H1 (cell line): Measurements from ENCODE around the gene CHRM1. TPM values are rescaled to one million over a fixed set of nuclear protein-coding genes. Genes with fewer than 3 reads are reported as not detected.
"Not testable (repeated sequence)": the region's sequence is repeated elsewhere in the genome, so short reads cannot be mapped to it uniquely, and the experiment has no call there.

Experiments
- CTCF ChIA-PET: fragments of 300-600 bp; sonication (Branson Sonifier 250); formaldehyde crosslinking; loops from one replicate; lab custom pipeline; 2021; ENCODE audit not compliant: partially characterized antibody; lab: Charles Lee
- POLR2A ChIA-PET: fragments of 300-600 bp; sonication (Branson Sonifier 250); formaldehyde crosslinking; loops from one replicate; lab custom pipeline; 2021; ENCODE audit warnings: inconsistent platforms; ENCODE audit not compliant: partially characterized antibody; lab: Charles Lee
- DNase-seq, 2 experiments: peaks; one replicate each; pipeline versions ENCODE4 v3.0.0 to v3.0.0-alpha.2; 2010 to 2022; ENCODE audit warnings: low spot score in 2 of 2, low read depth in 1 of 2, mixed read lengths in 1 of 2
- FAIRE-seq: peaks from 2 replicates; lab custom pipeline; 2011; peaks lifted over from hg19 to GRCh38; lab: Jason Lieb, UNC
- H2AFZ ChIP-seq: 2 replicates; pipeline ENCODE4 v1.8.1; 2012; ENCODE audit warnings: low read length, inconsistent platforms
- H2AK5ac ChIP-seq: 2 replicates; pipeline ENCODE4 v1.6.1; 2013; ENCODE audit warnings: low read depth, low read length
- H2BK120ac ChIP-seq: replicated peaks from 2 replicates; pipeline ENCODE3; 2013; ENCODE audit warnings: low read depth, low read length, inconsistent platforms
- H2BK12ac ChIP-seq: 2 replicates; pipeline ENCODE4 v1.6.1; 2013; ENCODE audit warnings: low read depth, low read length
- H2BK15ac ChIP-seq: 2 replicates; pipeline ENCODE4 v1.6.1; 2013; ENCODE audit warnings: low read length
- H2BK20ac ChIP-seq: 2 replicates; pipeline ENCODE4 v1.6.1; 2013; ENCODE audit warnings: low read length
- H2BK5ac ChIP-seq: 2 replicates; pipeline ENCODE4 v1.6.1; 2013; ENCODE audit warnings: low read depth, low read length
- H3K14ac ChIP-seq: 2 replicates; pipeline ENCODE4 v1.6.1; 2013; ENCODE audit warnings: inconsistent platforms; ENCODE audit not compliant: insufficient read length
- H3K18ac ChIP-seq: 2 replicates; pipeline ENCODE4 v1.6.1; 2013; ENCODE audit warnings: low read length; ENCODE audit errors: extremely low read depth
- H3K23ac ChIP-seq: 2 replicates; pipeline ENCODE4 v1.6.1; 2013; ENCODE audit warnings: inconsistent platforms; ENCODE audit not compliant: insufficient read length
- H3K23me2 ChIP-seq: 2 replicates; pipeline ENCODE4 v1.6.1; 2013; ENCODE audit warnings: low read depth, low read length
- H3K27ac ChIP-seq: 2 replicates; pipeline ENCODE4 v1.6.1; 2011; ENCODE audit warnings: low read depth, low read length, inconsistent platforms
- H3K27me3 ChIP-seq, 4 experiments: replicated peaks in 1 of 4; 1 replicate in 1 of 4; 2 replicates in 3 of 4; pipeline versions ENCODE4 v1.6.1 to v1.8.1; 2011 to 2013; ENCODE audit warnings: low read length in 3 of 4, mild to moderate bottlenecking in 3 of 4, inconsistent platforms in 2 of 4, mixed read lengths in 2 of 4, moderate library complexity in 1 of 4; ENCODE audit not compliant: control insufficient read depth in 3 of 4, insufficient read depth in 3 of 4; ENCODE audit errors: extremely low read depth in 1 of 4
- H3K36me3 ChIP-seq, 4 experiments: 2 replicates each; pipeline versions ENCODE4 v1.6.1 to v1.8.1; 2011 to 2013; ENCODE audit warnings: mild to moderate bottlenecking in 4 of 4, low read length in 3 of 4, moderate library complexity in 2 of 4, control low read depth in 1 of 4, inconsistent platforms in 1 of 4; ENCODE audit not compliant: insufficient read depth in 4 of 4, control insufficient read depth in 2 of 4
- H3K4ac ChIP-seq: replicated peaks from 2 replicates; pipeline ENCODE3; 2013; ENCODE audit warnings: low read length, low read depth, mixed read lengths, inconsistent platforms; ENCODE audit not compliant: insufficient read length
- H3K4me1 ChIP-seq, 4 experiments: replicated peaks in 1 of 4; 1 replicate in 1 of 4; 2 replicates in 3 of 4; pipeline versions ENCODE4 v1.6.1 to v1.8.1; 2011 to 2013; ENCODE audit warnings: low read length in 3 of 4, inconsistent platforms in 2 of 4, mixed read lengths in 1 of 4; ENCODE audit not compliant: insufficient read depth in 4 of 4, control insufficient read depth in 3 of 4
- H3K4me2 ChIP-seq, 2 experiments: 2 replicates each; pipeline versions ENCODE4 v1.6.1 to v1.8.1; 2011 to 2013; ENCODE audit warnings: low read depth in 2 of 2, low read length in 2 of 2, control low read depth in 1 of 2, inconsistent platforms in 1 of 2, mild to moderate bottlenecking in 1 of 2; ENCODE audit not compliant: insufficient read depth in 1 of 2
- H3K4me3 ChIP-seq, 4 experiments: fragments of 200-600, 300-600 bp in 1 of 4; sonication (generic), shearing (Covaris generic), sonication (Bioruptor Twin) in 1 of 4; 2 replicates each; pipeline versions ENCODE4 v1.5.1 to v1.8.1; 2011 to 2016; ENCODE audit warnings: low read length in 4 of 4, low read depth in 3 of 4, control low read depth in 2 of 4, inconsistent platforms in 2 of 4, mild to moderate bottlenecking in 2 of 4, mixed read lengths in 1 of 4, moderate library complexity in 1 of 4; ENCODE audit not compliant: insufficient read depth in 2 of 4; ENCODE audit errors: extremely low read depth in 1 of 4
- H3K56ac ChIP-seq: replicated peaks from 2 replicates; pipeline ENCODE3; 2013; ENCODE audit warnings: low read depth, mild to moderate bottlenecking, mixed read lengths, low read length, inconsistent platforms; ENCODE audit not compliant: insufficient read length
- H3K79me1 ChIP-seq: 2 replicates; pipeline ENCODE4 v1.6.1; 2013; ENCODE audit warnings: low read depth, low read length, control low read depth
- H3K79me2 ChIP-seq, 2 experiments: 2 replicates each; pipeline versions ENCODE4 v1.6.1 to v1.8.1; 2012 to 2013; ENCODE audit warnings: low read length in 2 of 2, mild to moderate bottlenecking in 2 of 2, inconsistent platforms in 1 of 2; ENCODE audit not compliant: insufficient read depth in 2 of 2, control insufficient read depth in 1 of 2
- H3K9ac ChIP-seq, 4 experiments: replicated peaks in 1 of 4; 1 replicate in 1 of 4; 2 replicates in 3 of 4; pipeline versions ENCODE4 v1.6.1 to v1.8.1; 2011 to 2013; ENCODE audit warnings: low read depth in 3 of 4, low read length in 3 of 4, control low read depth in 2 of 4, mild to moderate bottlenecking in 2 of 4, moderate library complexity in 2 of 4, inconsistent platforms in 1 of 4; ENCODE audit errors: extremely low read depth in 1 of 4
- H3K9me3 ChIP-seq, 2 experiments: 2 replicates each; pipeline versions ENCODE4 v1.6.1 to v1.8.1; 2012 to 2013; ENCODE audit warnings: mild to moderate bottlenecking in 2 of 2, moderate library complexity in 2 of 2, control low read depth in 1 of 2, inconsistent platforms in 1 of 2, low read depth in 1 of 2, low read length in 1 of 2, mixed read lengths in 1 of 2; ENCODE audit not compliant: insufficient read depth in 2 of 2
- H4K20me1 ChIP-seq, 2 experiments: replicated peaks in 1 of 2; 2 replicates each; pipeline versions ENCODE3 to v1.8.1; 2011 to 2013; ENCODE audit warnings: inconsistent platforms in 2 of 2, low read length in 2 of 2, mild to moderate bottlenecking in 1 of 2; ENCODE audit not compliant: insufficient read depth in 2 of 2, control insufficient read depth in 1 of 2
- H4K5ac ChIP-seq: 2 replicates; pipeline ENCODE4 v1.6.1; 2013; ENCODE audit warnings: low read length, low read depth, mixed read lengths, inconsistent platforms; ENCODE audit not compliant: insufficient read length
- H4K8ac ChIP-seq: 2 replicates; pipeline ENCODE4 v1.8.0; 2013; ENCODE audit warnings: mild to moderate bottlenecking, moderate library complexity, low read length, inconsistent platforms; ENCODE audit not compliant: insufficient read depth; ENCODE audit errors: extremely low read depth
- H4K91ac ChIP-seq: replicated peaks from 2 replicates; pipeline ENCODE3; 2013; ENCODE audit warnings: low read length, mixed read lengths, inconsistent platforms; ENCODE audit not compliant: insufficient read length
- WGBS, 2 experiments: shearing (Covaris generic) in 1 of 2; methylation state at CpG; one replicate each; pipeline versions ENCODE4 v1.1.6 to v1.1.7; 2013 to 2015; ENCODE audit warnings: low lambda C conversion rate in 2 of 2, mixed read lengths in 2 of 2, inconsistent platforms in 1 of 2, low coverage in 1 of 2, missing lambda C conversion rate in 1 of 2; ENCODE audit not compliant: insufficient replicate concordance in 2 of 2, insufficient coverage in 1 of 2, insufficient read length in 1 of 2; ENCODE audit errors: extremely low coverage in 1 of 2, missing lambda C conversion rate in 1 of 2; 5-methylcytosine and 5-hydroxymethylcytosine counted together
- polyA plus RNA-seq, 7 experiments: library from polyadenylated mRNA; depleted of rRNA in 3 of 7; stranded (reverse) in 5 of 7; unstranded in 2 of 7; fragments of >200 nt in 5 of 7; fragments of 200-250 nt in 2 of 7; gene quantifications; 1 replicate in 5 of 7; 2 replicates in 1 of 7; 4 replicates in 1 of 7; pipeline versions ENCODE4 v1.2.1 to v1.2.3, GENCODE V29; 2011 to 2013; ENCODE audit warnings: missing spikeins in 2 of 7, mixed read lengths in 2 of 7
- total RNA-seq: library from RNA; stranded (reverse); fragmentation: NEBNext Ultra II Directional; extraction: Animal tissue kit (Norgen Biotek cat#: 25700); gene quantifications from 2 replicates; pipeline ENCODE4 v1.2.1, GENCODE V29; 2021

The CHRM1 gene
- total and polyA plus RNA-seq, 2 of the 8 experiments (the other 6 are each of a cell fraction or from before 2014, with no cell fraction given) = 0.08 TPM; not detected in 1

- WGBS, 2 experiments = 97% methylated on average over 10 of the region's 10 CpGs; no CpG with 5 or more reads in 1 of the 2 experiments
- not testable (repeated sequence) for H2BK120ac ChIP-seq, H3K23me2 ChIP-seq, H3K79me2 ChIP-seq, H2BK20ac ChIP-seq, H3K79me1 ChIP-seq, H3K14ac ChIP-seq, H2BK12ac ChIP-seq, H2BK5ac ChIP-seq, FAIRE-seq, H2AFZ ChIP-seq, H3K18ac ChIP-seq, H3K36me3 ChIP-seq, H2BK15ac ChIP-seq, H3K27me3 ChIP-seq, H4K91ac ChIP-seq, H3K4me2 ChIP-seq, H3K4me1 ChIP-seq, H4K5ac ChIP-seq, H4K20me1 ChIP-seq, H3K4ac ChIP-seq, H3K9ac ChIP-seq, H4K8ac ChIP-seq, H3K23ac ChIP-seq, H3K56ac ChIP-seq, H3K9me3 ChIP-seq, H3K4me3 ChIP-seq, H2AK5ac ChIP-seq, H3K27ac ChIP-seq
- DNase-seq = peak in 1 of 2 experiments; percentile 7
- ChIA-PET CTCF (interaction anchor here (3.7 to 5.4 kb wide), 2 partner anchors 30 to 39 kb away, joined by 11 to 26 read pairs; no protein-coding TSS in a partner anchor), POLR2A (interaction anchor here (1.4 kb wide), 1 partner anchor 60 kb away, joined by 3 read pairs; no protein-coding TSS in a partner anchor)
Observed at GRCh38 chr11:62945538-62945937, 24.4 kb upstream of the CHRM1 start.

- H4K5ac ChIP-seq, POLR2A ChIA-PET, H3K18ac ChIP-seq, H3K23ac ChIP-seq, H3K27me3 ChIP-seq, H3K14ac ChIP-seq, H2BK12ac ChIP-seq, H3K27ac ChIP-seq, H3K4ac ChIP-seq, H3K4me3 ChIP-seq, H4K20me1 ChIP-seq, H2AFZ ChIP-seq, H2BK15ac ChIP-seq, H4K8ac ChIP-seq, FAIRE-seq, H3K4me2 ChIP-seq, H2AK5ac ChIP-seq, H3K4me1 ChIP-seq, H3K9me3 ChIP-seq, H2BK120ac ChIP-seq, H3K36me3 ChIP-seq, H3K79me2 ChIP-seq, H4K91ac ChIP-seq, H3K56ac ChIP-seq, H2BK20ac ChIP-seq, H3K79me1 ChIP-seq, H3K9ac ChIP-seq, H3K23me2 ChIP-seq, DNase-seq, H2BK5ac ChIP-seq: not testable (repeated sequence)
- WGBS, 2 experiments = 93% methylated on average over 2 of the region's 2 CpGs; no CpG with 5 or more reads in 1 of the 2 experiments
- CTCF ChIA-PET = interaction anchor here (0.6 to 3.1 kb wide), 8 partner anchors 11 to 702 kb away, joined by 3 to 18 read pairs (median 4); no protein-coding TSS in a partner anchor
Observed at GRCh38 chr11:62937528-62937927, 16.4 kb upstream of the CHRM1 start.
